GM18868 (cell line): ENCODE results near the gene ZNF334.

ENCODE experiments used
- ATAC-seq: cut with Tn5 transposase; IDR thresholded peaks from one replicate; pipeline ENCODE4 v1.9.1; 2021; ENCODE audit warnings: mild to moderate bottlenecking, moderate library complexity; ENCODE audit not compliant: unreplicated experiment

Gene ZNF334

GRCh38 chr20:46488451-46488850 lies 24.9 kb downstream of the ZNF334 start:
- ATAC-seq, result no peak

- no peak for ATAC-seq
Observed at GRCh38 chr20:46487628-46488027, 25.7 kb downstream of the ZNF334 start.

GRCh38 chr20:46485431-46485830 lies 27.9 kb downstream of the ZNF334 start:
- ATAC-seq, result no peak

GRCh38 chr20:46484954-46485353 lies 28.4 kb downstream of the ZNF334 start:
- ATAC-seq, result no peak

GRCh38 chr20:46483879-46484278 lies 29.5 kb downstream of the ZNF334 start:
- ATAC-seq, result no peak

DNA sequence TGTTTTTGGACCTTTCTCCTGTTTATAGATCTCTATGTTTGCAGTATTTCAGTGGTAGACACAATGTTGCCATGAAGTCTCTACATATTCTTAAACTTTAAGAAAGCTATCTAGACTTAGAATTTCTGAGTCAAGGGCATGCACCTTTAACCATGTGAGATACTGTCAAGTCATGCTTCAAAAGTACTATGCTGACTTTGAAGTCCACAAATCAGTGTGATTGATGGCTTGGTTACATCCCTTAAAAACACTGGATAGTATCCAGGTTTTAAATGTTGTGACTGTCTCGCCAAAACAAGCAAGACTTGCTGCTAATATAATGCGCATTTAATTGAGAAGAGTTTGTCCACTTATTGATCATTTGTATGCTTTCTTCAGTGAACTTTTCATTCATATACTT lies 30.5 kb downstream of the ZNF334 start:
- ATAC-seq, result no peak

- no peak for ATAC-seq
Observed at GRCh38 chr20:46477640-46478039, 35.7 kb downstream of the ZNF334 start.

- no peak for ATAC-seq
Observed at GRCh38 chr20:46477225-46477624, 36.1 kb downstream of the ZNF334 start.

DNA sequence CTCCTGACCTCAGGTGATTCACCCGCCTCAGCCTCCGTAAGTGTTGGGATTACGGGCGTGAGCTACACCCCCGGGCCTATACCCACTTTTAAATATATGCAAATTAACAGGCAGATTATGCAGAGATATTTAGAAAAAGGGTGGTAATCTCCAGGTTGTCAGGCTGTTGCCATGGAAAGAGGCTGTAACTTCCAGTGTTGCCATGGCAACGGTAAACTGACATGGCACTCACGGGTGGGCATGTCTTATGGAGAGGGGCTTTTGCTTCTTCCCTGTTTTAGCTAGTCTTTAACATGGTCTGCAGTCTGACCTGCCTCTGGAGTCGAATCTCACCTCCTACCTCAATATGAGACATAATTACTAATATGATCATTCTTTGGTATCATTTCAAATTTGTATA lies 44.9 kb downstream of the ZNF334 start:
- no peak for ATAC-seq

DNA sequence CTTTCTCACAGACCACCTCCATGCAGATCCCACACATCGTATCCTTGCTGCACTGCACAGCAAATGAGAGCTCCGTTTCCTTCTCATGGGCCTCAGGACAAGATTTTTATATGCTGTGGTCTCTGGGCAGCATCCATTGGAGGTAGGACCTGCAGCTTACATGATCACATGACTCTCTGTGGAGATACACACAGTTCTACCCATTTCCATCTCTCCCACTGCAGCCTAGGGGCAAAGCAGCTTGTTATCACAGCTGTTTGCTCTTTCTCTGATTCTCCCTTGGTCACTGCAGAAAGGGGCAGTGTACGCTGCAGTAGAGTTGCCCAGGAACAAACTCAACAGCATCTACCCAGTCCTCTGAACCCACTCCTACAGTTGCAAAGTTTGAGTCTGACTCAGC lies 48.9 kb downstream of the ZNF334 start:
- no peak for ATAC-seq

DNA sequence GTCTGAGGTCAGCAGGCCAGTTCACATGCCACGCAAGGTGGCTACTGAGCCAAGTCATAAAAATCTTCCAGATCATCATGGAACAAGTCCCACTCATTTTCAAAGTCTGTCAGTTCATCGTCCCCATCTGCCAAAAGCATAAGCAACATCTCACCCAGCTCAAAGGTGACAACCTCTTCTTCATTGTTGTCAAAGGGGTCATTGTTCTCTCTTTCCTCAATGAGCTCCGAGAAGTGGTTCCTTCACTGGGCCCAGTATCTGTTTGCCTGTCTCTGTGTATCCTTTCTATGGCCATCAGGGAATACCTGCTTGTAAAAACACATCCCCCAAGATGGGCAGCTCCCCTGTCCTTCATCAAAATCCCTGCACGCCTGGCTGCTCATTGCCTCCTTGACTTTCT lies 49.5 kb downstream of the ZNF334 start:
- ATAC-seq, result no peak

DNA sequence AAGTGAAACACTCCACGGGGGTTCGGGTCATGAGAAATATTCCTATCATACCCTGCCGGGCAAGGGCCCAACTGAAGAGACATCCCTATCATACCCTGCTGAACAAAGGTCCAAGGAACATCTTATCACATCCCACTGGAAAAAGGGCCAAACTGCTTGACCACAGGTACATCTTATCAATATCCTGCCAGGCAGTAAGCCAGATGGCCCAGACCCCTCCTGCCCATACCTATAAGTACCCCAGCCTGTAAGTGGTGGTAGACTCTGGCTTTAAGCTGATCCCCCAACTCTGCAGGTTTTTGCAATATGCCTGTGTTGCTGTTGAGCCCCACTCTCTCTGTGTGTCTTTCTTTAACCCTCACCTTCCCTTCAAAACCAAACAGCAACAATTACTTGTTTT lies 51.6 kb downstream of the ZNF334 start:
- ATAC-seq, result no peak

- ATAC-seq, result no peak
Observed at GRCh38 chr20:46458866-46459750, 54.3 kb downstream of the ZNF334 start.

- no peak for ATAC-seq
Observed at GRCh38 chr20:46456255-46457028, 56.9 kb downstream of the ZNF334 start.

DNA sequence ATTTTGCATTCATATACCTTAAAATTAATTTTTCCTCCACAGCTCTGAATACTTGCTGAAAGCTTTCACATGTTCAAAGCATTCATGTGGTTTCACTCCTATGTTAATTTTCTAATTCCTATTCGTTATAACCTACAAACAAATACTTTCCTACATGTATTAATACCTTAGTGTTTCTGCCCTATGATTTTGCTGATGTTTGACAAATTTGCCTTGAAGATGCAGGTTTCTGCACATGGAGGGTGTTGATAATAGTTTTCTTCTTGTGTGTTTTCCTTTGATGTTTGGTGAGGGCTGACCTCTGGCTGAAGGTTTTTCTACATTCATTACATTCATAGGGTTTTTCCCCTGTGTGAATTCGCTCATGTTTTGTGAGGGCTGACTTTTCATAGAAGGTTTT lies 57.6 kb downstream of the ZNF334 start:
- ATAC-seq, result no peak
